ENCODE results near the gene PPIL1. TPM values are rescaled to one million over a fixed set of nuclear protein-coding genes. Genes with fewer than 3 reads are reported as not detected.

The PPIL1 gene
- total RNA-seq, 1 experiment from 2014 or later = 87.8 TPM

- H4K20me1 ChIP-seq (ENCODE audit: control insufficient read depth, insufficient read depth, insufficient read length) = no peaks in the 10 kb centered on the region
- no peaks in the 10 kb centered on the region for H3K9me3 ChIP-seq (ENCODE audit: control insufficient read depth, low read depth, low read length)
- no peaks in the 10 kb centered on the region for H3K9me3 Mint-ChIP-seq
- H2BK5ac ChIP-seq (ENCODE audit: insufficient read length, low read length) = no peak overlapping the region
- no peak overlapping the region for H3K14ac ChIP-seq (ENCODE audit: insufficient read depth, low read length)
- peaks cover 15 to 21% of the 10 kb centered on the region in 2 experiments for H3K4me1 Mint-ChIP-seq
- no peak for DNase-seq
- no peak overlapping the region for H3K56ac ChIP-seq (ENCODE audit: insufficient read length, low read depth, low read length)
- no peaks in the 10 kb centered on the region for H3K79me1 ChIP-seq (ENCODE audit: insufficient read depth, low read depth, low read length, poor library complexity, severe bottlenecking)
- H3K4me3 Mint-ChIP-seq = no peak overlapping the region
- H3K23me2 ChIP-seq (ENCODE audit: insufficient read length, low read depth, low read length, poor library complexity, severe bottlenecking) = peaks cover 17% of the 10 kb centered on the region
- no peak for TF ChIP-seq CTCF (conservative IDR thresholded peaks at IDR 0.05)
- no peaks in the 10 kb centered on the region; a peak in 1 of 7 replicates for H3K36me3 Mint-ChIP-seq (ENCODE audit: insufficient read depth in 1 of 3, low read depth in 3 of 3)
- H3K4me1 ChIP-seq (ENCODE audit: insufficient read depth, low read length) = no peaks in the 10 kb centered on the region
- H3K79me2 ChIP-seq (ENCODE audit: insufficient read depth, low read length) = no peaks in the 10 kb centered on the region
- no peak overlapping the region for H2AK5ac ChIP-seq (ENCODE audit: insufficient read length, low read length)
- no peak overlapping the region for H2AFZ ChIP-seq (ENCODE audit: low read length)
- WGBS (ENCODE audit: extremely low coverage, insufficient read length, low lambda C conversion rate) = no CpG with 5 or more reads among the region's 4 CpGs
- H3K27me3 ChIP-seq (ENCODE audit: insufficient read depth, low read length) = peaks cover 18% of the 10 kb centered on the region; the same call in 1 of the 2 replicates
- H2BK12ac ChIP-seq (ENCODE audit: insufficient read length, low read depth, low read length) = no peak overlapping the region
- H3K4ac ChIP-seq (ENCODE audit: low read depth, low read length) = no peak overlapping the region
- H3K23ac ChIP-seq (ENCODE audit: insufficient read length, low read depth, low read length) = no peak overlapping the region
- peaks cover 48% of the 10 kb centered on the region for H3K27me3 Mint-ChIP-seq (ENCODE audit: low read depth)
- H2BK120ac ChIP-seq (ENCODE audit: low read depth, low read length, poor library complexity, severe bottlenecking) = no peak overlapping the region
- no peak overlapping the region for H3T11ph ChIP-seq (ENCODE audit: low read length)
- no peak overlapping the region for H3K27ac ChIP-seq (ENCODE audit: insufficient read length, low read depth, low read length)
- H3K18ac ChIP-seq (ENCODE audit: insufficient read length, low read depth, low read length) = no peak overlapping the region
- H4K8ac ChIP-seq (replicated peaks; ENCODE audit: insufficient read length, low read depth, low read length) = no peak overlapping the region
- H3K4me2 ChIP-seq (ENCODE audit: insufficient read depth, insufficient read length, low read length) = no peak overlapping the region
- no peak overlapping the region for H4K5ac ChIP-seq (ENCODE audit: insufficient read length, low read depth, low read length)
- no peak overlapping the region for H3K27ac Mint-ChIP-seq
- no peak overlapping the region for H2BK20ac ChIP-seq (ENCODE audit: low read depth, low read length, poor library complexity, severe bottlenecking)
- no peak overlapping the region for H2BK15ac ChIP-seq (ENCODE audit: low read depth, low read length)
- no peak overlapping the region for H3K9ac ChIP-seq (ENCODE audit: extremely low read depth, insufficient read length, low read length)
- no peak overlapping the region for H4K91ac ChIP-seq (ENCODE audit: insufficient read length, low read depth, low read length)
These were observed 31.4 kb downstream of the PPIL1 start for GRCh38 chr6:36843170-36843569.

All from H9 (cell line).